Stimulated activated CD4-positive, alpha-beta T cell treated with anti-CD3 and anti-CD28 coated beads, TNF-alpha, amount 100 ng/mL, for 24 hours (primary cell): Measurements from ENCODE around the gene BNIP1.

Experiments used
- DNase-seq, 3 experiments: peaks; one replicate each; pipeline ENCODE4 v3.0.0-alpha.2; 2020; ENCODE audit warnings: low read depth in 3 of 3

BNIP1 gene

DNA sequence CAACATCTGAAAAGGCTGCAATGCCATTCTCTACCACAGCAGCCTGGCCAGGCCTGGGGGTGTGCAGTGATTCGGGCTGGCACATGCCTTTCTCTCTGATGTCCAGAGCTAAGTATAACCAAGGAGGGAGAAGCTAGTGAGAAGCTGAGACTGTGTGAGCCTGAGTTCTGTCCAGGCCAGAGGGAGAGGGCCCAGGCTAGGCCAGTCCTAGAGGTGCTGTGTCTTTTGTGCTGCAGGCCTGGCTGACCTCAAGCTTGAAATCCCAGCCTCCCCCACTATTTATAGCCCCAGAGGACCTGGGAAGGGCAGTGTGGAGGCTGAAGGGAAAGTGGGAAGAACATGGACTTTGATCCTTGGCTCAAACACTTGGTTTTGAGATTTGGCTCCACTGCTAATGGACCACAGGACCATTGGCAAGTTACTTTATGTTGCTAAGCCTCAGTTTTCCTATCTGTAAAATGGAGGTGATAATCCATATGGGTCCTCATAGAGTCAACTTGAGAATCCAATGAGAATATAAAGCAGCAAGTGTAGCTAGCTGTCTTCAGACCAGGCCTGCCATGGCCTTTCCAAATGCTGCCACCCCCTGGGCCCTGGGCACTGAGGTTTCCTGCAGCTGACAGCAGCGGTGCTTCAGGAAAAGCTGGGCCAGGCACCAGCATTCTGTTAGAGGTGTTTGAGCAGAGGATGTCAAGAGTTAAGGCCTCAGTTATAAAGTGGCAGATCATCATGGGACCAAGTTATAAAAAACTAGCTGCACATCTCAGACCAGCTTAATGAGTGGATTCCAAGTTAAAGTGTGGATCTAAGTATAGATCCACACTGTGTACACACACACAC lies 21.1 kb downstream of the BNIP1 start:
- DNase-seq, result no peak

DNA sequence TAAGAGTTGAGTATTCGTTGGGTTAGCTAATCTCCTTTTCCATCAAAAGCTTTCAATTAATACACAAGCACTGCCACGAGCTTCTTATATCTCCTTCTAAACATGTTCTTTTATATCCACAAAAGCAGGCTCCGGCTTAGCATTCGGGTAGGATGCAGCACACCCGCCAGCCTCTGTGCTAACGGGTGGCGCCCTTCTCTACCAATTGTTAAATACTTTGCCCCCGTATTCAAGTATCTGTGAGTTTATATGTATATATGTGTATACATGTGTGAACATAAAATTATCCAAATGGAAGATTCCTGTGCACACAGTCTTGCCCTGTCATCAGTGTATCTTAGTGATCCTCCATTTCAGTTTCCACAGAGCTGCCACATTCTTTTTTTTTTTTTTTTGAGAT lies 27.8 kb downstream of the BNIP1 start:
- DNase-seq, result no peak

DNA sequence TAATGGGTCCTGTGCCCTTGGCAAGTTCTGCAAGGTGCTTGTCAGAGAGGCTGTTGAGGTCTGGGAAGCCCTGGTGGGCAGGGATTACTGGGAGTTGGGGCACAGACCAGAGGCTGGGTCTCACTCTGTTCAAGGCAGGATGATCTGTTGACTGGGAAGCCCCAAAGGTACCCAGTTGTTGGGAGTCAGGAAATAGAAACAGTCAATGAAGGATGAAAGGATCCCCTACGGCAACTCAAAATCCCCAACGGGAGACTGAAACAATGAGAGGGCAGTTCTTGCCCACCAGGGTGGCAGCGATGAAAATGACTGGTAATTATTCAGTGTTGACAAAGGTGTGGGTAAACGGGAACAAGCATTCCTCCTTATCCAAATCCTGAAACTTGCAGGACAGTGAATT lies 31.2 kb downstream of the BNIP1 start:
- DNase-seq, result no peak

DNA sequence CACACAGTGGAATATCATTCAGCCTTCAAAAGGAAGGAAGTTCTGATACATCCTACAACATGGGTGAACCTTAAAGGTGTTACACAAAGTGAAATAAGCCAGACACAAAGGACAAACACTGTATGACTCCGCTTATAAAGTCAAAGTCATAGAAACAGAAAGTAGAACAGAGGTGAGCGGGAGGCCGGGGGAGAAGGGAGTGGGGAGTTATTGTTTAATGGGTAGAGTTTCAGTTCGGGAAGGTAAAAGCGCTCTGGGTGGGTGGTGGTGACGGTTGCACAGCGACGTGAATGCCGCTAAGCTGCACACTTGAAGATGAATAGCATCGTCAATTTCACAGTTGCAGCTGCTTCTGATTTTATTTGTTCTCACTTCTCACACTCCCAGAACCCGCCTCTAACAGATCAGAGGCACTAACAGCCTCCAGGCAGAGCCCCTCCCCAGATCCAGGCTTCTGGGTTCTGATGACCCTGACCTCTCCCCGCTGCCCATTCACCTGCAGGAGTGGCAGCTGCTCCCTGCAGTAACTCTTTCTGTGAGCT lies 34.1 kb downstream of the BNIP1 start:
- DNase-seq, result no peak

DNA sequence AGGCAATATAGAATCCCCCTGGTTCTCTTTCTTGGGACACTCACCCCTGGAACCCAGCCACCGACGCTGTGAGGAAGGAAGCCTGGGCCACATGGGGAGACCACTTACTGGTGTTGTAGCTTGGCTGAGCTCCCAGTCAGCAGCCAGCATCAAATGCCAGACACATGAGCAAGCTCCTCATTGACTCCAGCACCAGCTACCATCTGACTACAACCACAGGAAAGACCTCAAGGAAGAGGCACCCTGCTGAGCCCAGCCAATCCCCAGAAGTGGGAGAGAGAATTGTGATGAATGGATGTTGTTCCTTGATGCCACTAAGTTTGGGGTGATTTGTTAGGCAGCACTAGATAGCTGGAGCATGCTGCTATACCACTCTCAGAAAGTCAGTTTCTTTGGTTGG lies 36.0 kb downstream of the BNIP1 start:
- DNase-seq, result no peak

DNA sequence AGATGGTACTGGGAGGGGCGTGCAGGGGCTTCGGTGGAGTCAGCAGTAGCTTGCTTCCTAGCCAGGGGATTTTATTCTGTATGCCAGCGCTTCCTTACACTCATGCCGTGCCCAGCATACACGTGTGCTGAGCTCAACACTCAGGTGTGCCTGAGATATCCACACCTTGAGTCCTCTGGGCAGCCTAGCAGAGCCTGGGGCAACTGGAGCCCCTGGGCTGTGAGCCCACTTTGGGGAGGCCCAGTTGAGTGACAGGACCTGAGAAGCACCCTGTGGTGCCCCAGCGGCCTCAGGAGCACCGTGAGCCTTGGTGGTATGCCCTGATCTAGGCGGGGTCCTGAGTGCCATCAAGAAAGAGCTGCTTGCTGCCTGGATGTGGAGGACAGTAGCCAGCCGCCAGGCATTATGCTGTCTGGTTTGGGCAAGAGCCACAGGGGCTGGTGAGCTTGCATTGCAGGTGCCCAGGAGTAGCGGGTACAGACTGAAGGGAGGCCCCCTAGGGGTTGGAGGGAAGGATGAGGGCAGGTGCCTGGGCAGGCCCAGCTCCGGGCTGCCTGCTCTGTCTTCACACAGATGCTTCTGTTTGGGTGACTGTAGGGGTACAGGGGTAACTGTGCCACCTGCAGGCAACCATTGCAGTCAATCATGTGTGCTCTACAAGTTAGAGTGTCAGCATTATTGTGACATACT lies 42.9 kb downstream of the BNIP1 start:
- DNase-seq, result no peak

DNA sequence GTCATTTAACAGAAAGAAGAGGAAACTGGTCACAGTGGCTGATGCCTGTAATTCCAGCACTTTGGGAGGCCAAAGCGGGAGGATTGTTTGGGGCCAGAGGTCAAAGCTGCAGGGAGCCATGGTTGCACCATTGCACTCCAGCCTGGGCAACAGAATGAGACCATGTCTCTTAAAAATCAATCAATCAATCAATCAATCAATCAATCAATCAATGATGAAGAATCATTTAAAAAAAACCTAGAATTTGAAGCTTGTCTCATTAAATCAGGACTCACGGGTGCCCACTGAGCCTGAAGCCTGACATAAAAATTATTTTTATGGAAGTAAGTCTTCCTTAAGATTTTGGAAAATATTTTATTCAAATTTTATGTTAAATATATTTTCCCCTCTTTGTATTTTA lies 43.9 kb downstream of the BNIP1 start:
- DNase-seq, result no peak

DNA sequence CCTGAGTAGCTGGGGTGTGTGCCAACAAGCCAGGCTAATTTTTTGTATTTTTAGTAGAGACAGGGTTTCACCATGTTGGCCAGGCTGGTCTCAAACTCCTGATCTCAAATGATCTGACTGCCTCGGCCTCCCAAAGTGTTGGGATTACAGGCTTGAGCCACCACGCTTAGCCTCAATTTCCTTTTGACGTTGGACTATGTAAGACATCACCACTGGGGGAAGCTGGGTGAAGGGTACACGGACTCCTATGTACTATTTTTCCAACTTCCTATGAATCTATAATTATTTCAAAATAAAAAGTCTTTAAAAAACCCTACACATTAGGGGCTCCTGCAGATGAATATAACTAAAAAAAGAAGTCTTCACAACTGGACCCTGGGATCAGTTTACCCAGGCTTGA lies 46.7 kb downstream of the BNIP1 start:
- no peak for DNase-seq

DNA sequence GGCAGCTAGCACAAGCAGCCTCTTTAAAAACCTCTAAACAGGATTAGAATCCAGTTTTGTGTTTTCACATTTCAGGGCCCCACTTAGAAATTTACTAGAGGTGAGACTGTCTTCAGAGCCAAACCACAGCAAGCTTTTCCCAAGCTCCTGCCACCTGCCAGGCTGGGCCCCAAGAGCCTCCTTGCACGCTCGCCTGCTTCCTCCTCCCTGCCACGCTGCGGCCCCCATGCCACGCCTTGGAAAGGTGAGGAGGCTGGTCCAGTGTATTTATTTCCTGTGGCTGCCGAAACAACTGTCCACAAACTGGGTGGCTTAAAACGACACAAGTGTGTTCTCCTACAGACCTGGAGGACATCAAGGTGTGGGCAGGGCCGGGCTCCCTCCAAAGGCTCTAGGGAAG lies 47.2 kb downstream of the BNIP1 start:
- no peak for DNase-seq

DNA sequence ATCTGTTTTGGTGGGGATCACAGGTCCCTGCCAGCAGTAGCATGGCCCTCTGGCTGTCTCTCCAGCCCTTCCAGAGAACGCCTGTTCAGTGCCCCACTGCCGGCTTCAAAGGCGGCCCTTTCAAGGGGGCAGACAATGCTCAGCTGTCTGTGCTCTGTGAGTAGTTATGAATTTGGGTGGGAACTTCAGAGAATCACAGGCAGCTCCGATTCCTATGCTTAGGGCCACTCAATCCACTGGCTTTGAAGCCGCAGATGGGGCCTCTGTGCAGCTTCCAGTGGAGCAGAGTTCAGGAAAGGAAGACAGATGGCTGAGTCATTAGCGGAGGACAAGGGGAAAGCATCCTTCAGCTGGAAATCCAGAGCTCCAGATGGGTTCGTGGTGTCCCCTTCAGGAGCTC lies 48.2 kb downstream of the BNIP1 start:
- no peak for DNase-seq

DNA sequence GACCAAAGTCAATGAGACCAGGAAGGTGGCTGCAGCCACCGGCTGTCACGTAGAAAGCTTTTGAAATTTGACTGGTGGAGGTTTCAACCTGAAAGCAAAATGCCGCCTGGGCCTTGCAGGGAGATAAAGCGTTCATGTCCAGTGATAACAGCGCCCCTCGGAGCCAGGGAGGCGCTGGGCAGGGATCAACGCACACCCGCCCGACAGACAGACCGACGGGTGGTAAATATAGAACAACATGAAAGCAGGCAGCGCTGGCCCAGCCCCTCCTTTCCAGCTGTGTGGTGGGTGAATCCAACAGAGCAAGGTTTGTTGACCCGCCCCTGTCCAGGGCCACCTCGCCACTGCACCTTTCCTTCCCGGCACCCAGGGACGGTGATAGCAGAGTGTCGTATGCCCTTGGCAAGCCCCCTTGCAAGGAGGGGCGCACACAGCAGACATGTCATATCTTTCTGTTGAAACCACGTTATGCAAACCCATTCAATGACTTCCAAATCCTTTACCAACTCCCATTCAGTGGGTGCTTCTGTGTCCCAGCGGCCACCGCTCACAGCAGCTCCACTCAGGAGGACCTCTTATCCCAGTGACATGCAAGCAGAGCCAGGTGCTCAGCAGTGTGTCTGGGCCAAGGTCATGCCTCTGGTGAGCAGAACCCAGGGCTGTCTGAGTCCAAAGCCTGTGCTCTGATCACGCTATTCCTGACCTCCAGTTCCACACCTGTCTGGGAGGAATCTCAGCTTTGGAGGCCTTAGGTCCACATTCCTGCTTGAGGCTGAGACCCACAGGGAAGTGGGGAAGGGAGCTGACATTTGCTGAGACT lies 52.0 kb downstream of the BNIP1 start:
- DNase-seq, result no peak

DNA sequence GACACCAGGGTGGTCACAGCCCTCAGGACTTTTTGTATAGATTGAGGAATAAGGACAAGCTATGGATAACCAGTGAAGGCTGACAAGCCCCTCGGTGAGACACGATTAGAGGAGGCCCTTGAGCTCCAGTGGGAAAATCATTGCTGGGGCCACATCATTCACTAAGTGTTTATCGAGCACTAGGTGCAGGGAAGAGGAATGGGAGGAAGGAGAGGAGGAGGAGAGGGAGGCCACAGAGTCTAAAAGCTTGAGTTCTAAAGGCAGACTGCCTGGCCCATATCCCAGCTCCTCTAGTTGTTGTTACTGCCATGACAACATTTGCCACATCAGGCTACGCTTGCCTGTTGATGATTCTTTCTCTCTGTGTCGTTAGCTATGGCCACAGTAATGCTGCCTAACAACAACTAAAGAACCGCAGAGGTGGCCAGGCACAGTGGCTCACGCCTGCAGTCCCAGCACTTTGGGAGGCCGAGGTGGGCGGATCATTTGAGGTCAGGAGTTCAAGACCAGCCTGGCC lies 53.1 kb downstream of the BNIP1 start:
- DNase-seq, result no peak

DNA sequence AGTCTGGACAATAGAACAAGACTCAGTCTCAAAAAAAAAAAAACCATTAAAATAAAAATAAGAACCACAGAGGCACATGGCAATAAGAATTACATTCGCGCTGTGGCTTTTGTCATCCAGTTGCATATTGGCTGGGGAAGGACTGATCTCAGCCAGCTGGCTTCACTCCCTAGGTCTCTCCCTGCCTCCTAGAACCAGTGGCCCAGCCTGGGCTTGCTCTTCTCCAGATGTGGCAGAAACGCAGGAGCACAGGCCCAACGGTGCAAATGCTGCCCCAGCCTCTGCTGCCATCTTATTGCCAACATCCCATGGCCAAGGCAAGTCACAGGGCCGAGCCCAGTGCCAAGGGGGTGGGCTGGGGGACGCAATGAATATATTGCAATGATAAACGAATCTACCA lies 53.7 kb downstream of the BNIP1 start:
- DNase-seq, result no peak

DNA sequence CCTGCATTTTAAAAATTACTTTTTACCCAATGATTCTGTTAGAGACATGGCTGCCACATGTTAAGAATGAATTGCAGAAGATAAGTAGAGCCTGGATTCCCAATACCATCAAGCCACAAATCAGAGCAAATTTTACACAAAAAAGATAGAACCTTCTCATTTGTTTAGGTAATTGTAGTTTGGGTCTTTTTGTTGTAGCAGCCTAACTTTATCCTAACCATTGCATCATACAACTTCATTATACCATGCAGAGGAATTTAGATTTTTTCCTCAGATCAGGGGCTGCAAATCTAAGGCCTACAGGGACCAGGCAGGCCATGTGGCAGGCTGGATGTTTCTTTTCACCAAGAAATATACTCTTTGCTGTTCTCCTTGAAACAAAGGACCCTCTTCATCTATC lies 56.0 kb downstream of the BNIP1 start:
- DNase-seq, result no peak

DNA sequence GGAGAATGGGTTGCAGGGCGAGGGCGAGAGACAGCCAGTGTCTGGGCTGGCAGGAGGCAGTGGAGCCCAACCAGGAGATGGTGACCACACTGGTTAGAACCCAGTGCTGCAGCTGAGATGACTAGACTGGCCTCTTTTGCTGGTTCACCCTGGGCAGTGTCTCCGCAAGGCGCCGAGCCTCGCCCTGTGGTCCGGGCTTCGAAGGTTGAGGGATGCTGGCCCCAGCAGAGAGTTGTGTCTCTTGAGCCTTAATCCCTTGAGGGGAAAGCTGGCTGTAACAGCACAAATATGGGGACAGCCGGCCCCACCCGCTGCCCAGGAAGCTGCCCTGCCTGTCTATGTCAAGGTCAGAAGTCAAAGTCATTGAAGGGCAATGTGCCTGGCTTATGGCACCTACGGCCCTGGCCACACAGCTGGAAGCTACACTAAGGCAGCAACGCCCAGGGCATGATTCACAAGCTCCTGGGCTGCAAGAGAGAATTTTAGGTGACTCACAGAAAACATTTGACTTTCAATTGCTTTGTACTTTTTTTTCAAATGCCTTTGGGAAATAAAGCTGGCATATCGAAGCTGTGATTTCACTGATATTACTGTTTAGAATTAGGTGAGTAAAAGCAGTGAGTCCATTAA lies 57.4 kb downstream of the BNIP1 start:
- no peak for DNase-seq

DNA sequence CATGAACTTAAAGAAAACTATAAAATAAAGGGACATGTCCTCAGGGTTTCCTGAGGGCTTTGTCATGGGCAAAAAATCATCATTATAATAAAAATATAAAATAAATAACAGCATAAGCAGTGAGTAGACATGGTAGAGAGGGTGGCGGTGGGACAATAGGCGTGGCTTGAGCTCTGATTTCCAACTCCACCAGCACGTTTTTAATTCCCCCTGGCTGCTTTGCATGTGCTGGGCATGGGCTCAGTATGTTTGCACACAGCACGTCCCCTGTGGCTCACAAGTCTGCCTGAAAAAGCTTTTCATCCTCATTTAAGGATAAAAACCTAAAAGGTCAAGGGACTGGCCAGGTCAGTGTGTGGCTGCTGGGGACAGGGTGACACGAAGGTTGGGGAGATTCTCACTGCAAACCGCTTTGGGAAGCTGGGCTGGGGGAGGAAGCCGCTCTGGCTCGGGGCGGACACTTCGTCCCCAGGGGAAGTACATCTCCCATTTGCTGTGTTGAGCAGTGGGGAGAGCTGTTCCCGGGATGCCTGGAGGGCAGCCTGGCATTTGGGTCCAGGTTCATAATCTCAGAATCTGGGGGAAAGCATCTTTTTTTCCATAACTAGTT lies 58.0 kb downstream of the BNIP1 start:
- DNase-seq, result no peak

DNA sequence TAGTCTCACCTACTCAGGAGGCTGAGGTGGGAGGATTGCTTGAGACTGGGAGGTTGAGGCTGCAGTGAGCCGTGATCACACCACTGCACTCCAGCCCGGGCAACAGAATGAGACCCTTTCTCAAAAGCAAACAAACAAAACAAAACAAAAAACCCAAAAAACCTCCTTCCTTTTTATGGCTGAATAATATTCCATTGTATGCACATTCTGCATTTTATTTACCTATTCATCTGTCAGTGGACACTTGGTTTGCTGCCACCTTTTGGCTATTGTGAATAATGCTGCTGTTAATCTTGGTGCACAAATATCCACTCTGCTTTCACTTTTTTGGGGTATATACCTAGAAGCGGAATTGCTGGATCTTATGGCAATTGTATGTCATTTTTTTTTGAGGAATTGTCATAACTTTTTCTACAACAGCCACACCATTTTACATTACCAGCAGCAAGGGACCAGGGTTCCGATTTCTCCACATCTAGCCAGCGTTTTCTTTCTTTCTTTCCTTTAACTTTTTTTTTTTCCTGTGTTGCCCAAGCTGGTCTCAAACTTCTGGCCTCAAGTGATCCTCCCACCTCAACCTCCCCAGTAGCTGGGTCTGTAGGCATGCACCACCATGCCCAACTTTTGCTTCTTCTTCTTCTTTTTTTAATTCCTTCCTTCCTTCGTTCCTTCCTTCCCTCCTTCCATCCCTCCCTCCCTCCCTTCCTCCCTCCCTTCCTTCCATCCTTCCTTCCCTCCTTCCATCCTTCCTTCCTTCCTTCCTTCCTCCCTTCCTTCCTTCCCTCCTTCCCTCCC lies 60.1 kb downstream of the BNIP1 start:
- DNase-seq, result no peak

DNA sequence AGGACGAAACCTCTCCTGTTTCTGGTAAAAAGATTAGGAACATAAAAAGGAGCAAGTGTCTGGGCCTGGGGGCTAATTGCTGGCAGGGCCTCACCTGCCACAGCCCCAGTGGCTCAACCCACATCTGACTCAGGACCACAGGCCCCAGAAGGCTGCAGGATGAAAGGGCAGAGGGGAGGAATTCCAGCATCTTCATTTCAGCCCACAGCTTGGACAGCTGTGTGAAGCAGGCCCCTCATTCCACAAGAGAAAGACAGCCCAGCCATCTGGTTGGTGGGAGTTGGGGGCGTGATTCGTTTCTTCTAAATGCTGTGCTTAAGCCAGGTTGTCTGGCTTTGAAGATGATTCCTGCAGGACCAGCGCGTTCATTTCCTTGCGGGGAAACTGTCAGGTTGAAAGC lies 61.6 kb downstream of the BNIP1 start:
- no peak for DNase-seq

DNA sequence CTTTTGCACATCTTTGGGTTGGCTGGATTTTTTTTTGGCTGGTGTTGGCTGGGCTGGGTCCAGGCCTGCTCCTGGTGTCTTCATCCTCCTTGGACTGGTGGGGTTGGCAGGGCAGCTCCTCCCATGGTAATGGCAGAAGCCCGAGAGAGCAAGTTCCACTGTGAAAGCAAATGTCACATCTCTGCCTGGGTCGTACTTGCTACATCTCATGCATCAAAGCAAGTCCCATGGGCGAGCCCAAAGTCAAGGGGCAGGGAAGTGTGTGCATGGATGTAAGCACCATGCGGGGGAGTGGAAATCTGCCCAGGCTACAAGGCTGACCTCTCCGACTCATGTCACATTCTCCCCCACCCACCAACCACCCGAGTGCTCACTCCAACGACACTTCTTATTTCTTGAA lies 64.0 kb downstream of the BNIP1 start:
- DNase-seq, result no peak

DNA sequence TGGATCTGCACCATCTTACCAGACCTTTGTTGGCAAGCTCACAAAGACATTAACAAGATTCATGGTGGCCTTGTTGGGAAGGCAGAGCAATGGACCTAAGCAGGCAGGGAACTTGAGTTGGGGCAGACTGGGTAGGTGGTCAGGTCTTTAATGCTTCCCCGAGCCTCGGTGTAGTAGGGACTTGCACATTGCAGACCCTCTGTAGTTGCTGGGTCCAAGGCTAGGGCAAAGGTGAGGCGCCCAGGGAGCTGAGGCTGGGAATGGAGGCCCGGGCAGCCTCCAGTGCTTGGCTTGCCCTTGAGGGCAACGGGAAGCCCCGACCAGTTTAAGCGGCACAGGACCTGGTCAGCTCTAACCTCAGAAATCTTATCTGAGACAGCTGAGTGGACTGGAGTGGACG lies 66.5 kb downstream of the BNIP1 start:
- DNase-seq, result no peak
